Stimulated activated CD8-positive, alpha-beta memory T cell treated with anti-CD3 and anti-CD28 coated beads, Interleukin-15, amount 100 ng/mL, for 24 hours (primary cell): ENCODE measurements around the gene FAM120B.

Source experiments
- DNase-seq: peaks from one replicate; pipeline ENCODE4 v3.0.0-alpha.2; 2020; ENCODE audit warnings: low read depth

FAM120B gene

DNA sequence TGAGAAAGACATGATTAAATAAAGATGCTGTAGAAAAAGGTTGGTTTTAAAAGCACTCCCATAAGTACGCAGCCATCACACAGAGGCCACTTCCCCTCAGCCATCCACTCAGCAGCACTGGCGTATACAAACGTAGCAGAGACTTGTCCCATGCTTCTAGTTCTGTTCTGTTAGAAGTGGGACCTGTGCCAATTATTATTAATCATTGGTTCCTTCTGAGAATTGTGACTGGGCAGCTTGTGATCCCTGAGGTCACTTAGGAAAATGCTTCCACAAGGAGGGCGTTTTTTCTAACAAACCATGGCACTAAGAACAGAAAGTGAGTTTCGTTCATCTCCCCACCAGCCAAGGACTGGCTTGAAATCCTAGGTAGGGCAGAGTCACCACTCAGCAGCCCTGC is 53.9 kb downstream of the FAM120B start:
- no peak for DNase-seq

DNA sequence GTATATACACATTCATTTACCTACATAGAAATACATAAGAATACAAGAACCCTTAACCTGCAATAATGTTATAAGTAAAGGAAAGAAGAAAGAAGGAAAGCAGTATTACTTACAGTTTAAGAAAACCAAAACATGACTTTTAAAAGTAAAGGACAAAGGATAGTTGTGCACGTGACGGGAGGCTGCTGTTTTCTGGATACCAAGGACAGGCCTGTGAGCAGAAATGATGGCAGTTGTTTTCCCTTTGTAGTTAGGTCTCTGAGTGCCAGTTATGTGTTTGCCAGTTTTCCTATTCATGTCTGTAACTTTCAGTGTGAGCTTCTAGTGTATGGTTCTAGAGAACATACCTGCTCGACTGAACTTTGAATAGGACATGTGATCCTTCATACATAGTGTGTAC is 54.8 kb downstream of the FAM120B start:
- DNase-seq, result no peak

DNA sequence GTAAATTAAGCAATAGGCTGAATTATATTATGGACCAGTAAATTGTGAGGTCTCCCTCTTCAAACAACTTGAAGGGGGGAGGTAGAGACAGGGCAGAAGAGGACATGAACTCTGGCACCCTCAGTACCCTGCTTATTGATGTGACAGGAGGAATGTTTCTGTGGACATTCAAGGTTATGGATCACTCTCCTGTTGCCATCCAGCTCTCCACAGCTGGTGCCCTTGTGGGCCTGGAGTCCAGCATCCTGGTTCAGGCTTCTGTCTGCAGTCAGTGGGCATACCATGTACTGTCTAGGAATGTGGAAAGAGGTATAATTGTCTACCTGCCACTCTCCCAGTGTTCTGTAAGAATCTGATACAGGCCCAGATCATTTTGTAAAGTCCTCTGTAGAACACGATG is 55.6 kb downstream of the FAM120B start:
- DNase-seq, result no peak

DNA sequence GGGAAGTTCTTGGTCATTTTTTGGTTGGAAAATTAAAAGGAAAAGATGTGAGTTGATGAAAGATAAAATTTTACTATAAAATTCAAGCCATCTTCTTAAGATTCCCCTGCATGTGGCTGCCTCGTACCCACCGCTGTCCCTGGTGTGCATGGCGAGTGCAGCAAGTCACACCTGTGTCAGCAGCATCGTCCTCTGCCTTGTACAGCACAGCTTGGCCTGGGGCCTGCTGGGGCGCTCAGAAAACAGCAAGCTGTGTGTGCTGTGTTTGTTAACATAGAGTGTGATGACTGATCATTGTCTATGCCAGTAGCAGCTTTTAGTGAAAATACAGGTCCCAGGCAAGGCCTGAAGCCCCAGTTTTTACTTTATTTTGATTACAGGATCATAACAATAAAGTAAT is 56.7 kb downstream of the FAM120B start:
- DNase-seq, result no peak

DNA sequence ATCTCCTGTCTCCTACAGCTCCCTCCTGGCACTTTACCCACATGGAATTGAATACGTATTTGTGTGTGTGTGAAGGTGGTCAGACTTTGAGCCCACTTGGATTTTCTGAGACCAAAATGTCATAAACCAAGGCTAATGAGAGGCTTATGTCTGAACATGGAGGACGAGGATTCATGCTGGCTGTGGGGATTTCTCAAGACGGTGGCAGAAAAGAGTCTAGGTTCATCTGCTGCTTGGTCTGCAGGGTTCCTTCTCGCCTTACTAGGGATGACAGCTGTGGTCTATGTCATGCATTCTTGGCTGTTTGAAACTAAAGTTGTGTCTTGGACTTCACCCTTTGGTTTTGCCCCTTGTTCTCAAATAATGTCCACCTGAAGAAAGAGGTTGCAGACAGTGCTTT is 58.6 kb downstream of the FAM120B start:
- DNase-seq, result no peak

DNA sequence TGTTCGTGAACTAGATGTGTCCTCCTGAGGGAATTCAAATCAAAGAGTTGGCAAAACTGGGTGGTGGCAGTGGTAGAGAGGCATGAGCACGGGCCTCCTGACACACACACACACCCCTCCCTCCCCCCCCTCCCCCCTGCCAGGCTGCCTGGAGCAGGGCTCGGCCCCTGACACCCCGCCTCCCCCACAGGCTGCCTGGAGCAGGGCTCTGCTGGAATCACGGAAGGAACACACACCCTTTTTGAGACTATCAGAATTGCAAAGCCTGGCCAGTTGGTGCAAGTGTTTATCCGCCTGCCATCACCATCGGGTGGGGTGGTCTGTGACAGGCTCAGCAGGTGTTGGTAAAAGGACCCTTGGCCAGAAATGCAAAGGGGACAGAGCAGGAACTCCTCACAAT is 59.0 kb downstream of the FAM120B start:
- no peak for DNase-seq

DNA sequence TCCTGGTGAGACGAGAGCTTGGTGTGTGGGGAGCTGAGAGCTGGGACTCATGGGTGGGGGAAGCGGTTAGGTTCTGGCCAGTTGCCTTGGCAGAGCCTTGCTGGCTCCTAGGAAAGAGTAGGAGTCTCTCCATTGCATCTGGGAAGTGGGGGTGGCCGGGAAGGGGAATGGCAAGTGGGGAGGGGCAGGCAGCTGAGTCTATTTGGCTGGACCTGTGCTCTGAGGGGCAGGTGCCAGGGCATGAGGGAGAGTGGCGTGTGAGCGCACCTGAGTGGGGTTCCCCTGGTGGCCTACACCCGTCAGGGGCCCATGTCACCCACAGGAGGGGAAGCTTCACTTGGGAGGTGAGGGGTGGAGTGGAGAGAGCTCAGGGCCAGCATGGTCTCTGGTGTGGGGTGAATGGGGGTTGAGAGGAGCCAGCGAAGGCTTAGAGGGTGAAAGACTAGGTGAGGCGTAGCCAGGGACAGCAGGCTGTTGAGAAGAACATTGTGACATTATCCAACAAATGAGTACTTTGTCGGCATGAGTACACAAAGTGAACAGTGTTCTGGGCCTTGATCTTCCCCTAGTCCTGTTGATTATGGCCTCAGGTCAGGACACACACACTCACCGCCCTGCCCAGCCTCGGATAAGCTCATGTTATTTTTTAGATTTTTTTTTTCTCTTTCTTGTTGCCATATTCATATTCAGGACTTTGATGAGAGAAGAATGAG is 59.8 kb downstream of the FAM120B start:
- no peak for DNase-seq

DNA sequence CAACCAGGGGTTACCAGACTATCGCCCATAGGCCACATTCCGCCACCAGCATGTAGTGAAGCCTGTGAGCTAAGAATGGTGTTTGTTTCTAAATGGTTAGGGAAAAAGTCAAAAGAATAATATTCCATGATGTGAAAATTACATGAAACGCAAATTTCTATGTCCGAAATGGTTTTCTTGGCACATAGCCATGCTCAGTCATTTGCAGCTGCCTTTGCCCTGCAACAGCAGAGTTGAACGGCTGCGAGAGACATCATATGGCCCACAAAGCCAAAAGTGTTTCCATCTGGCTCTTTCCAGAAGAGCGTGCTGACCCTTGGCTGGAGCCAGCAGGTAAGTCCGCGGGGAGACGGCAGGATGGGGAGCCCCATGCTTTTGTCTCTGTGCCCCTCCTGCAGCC is 60.7 kb downstream of the FAM120B start:
- DNase-seq, result no peak

DNA sequence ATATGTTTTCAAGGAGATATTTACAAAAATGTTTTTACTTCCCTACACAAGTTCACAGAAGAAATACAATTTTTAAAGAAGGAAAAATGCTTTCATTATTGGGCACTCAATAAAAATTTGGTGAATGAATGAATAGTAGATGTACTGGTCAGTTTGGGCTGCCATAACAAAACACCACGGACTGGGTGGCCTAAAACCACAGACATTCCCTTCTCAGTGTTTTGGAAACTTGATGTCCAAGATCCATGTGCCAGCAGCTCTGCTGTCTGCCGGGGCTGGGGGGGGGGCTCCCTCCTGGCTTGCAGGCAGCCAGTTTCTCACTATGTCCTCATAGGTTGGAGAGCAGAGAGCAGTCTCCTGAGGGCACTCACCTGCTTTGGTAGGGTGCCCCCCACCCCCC is 62.0 kb downstream of the FAM120B start:
- DNase-seq, result no peak

DNA sequence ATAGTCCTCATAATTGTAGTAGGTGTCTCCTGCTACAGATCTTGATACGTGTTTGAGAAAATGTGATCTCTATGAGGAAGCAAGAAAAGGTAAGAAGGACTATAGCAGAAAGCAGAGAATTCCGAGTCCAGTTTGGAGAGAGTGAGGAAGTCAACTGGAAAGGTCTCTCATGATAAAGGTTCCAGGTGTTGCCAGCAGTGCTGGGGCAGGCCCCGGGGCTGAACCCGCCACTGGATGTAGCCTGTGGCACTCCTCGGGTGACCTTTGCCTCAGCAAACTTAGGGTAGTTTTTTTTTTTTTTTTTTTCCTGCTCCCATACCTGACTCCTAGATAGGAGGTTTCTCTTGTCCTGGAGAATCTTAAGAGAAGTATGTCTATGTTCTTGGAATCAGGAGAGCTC is 62.8 kb downstream of the FAM120B start:
- no peak for DNase-seq

DNA sequence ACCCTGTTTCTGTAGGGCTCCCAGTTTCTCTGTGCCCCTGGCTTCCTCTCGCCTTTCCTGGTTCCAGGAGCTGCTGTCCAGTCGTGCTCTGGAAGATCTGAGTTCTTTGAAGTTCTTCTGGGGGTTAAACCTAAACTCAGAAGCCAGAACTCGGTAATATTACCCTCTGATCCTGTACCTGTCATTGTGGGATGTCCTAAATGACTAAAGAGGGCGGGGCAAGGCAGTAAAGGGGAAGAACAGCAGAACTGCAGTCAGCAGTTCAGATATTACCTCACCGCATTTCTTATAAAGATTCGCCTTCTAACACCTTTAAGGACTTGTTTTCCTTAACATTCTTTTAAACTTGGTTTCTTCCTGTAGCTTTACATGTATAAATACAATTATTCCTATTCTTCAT is 63.9 kb downstream of the FAM120B start:
- no peak for DNase-seq

DNA sequence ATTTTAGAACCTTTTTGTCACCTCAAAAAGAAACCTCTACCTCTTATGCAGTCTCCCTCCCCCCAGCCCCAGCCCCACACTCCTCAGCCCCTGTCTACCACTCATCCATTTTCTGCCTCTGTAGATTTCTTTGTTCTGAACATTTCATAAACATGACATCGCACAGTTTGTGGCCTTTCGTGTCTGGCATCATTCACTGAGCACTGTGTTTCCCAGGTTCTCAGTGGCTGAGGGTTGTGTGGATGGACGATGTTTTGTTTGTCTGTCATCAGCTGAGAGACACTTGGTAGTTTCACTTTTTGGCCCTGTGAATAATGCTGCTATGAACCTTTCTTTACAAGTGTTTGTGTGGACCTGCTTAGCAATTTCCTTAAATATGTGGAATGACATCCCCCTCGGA is 64.5 kb downstream of the FAM120B start:
- no peak for DNase-seq

DNA sequence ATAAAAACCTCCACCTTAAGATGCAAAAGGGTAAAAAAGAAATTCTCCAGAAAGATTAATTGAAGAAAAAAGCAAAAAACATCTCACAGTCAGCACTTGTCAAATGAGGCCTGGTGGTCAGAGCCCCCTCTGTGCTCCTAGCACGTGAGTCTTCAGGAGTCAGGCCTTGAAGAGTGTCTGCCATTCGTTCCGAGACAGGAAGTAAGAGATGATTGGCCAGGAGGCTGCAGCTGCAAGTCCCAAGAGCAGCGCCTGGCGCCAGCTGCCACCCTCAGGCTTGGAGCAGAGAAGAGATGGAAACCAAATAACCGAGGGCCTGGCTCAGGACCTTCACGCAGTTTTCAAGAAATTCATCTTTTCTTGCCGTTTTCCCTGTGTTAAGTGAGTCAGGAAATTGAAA is 65.0 kb downstream of the FAM120B start:
- no peak for DNase-seq

DNA sequence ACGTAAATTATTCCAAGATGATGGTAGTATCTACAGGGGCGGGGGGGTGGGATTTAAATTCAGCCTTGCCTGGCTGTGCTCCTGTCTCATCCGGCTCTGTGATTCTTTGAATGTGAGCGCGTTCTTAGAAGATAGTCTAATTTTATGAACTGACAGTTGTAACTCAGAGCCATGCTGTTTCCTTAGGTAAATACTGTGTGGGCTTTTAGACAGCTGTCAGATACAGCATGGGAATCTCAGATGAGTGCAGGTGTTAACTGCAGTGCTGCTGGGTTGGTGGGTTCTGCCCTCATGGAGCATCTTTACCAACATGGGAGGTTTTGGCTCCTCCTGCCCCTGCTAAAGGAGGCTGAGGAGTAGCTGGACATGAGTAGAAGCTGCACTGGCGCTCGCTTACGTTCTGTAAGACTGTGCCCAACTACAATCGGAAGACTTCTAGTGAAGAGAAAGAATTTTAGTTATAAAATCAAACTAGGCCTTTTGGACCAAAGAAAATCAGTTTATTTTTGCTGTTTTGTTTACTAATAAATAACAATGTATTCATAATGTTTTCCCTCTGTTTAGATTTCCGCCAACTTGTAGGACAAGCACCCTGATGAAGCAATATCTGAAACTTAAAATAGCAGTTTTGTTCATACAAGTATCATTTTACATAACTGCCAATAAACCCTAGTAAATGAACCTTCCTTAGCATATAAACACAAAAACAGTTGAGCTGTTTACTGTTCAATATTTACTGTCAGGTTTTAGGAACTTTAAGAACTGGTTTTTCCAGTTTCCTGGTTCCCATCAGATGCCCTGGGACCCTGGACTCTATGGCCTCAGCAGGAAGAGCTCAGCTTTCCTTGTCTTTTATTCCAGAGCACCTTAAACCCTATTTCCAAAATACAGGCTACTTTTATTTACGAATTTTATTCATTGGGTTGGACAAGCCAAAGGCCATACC is 66.1 kb downstream of the FAM120B start:
- no peak for DNase-seq

DNA sequence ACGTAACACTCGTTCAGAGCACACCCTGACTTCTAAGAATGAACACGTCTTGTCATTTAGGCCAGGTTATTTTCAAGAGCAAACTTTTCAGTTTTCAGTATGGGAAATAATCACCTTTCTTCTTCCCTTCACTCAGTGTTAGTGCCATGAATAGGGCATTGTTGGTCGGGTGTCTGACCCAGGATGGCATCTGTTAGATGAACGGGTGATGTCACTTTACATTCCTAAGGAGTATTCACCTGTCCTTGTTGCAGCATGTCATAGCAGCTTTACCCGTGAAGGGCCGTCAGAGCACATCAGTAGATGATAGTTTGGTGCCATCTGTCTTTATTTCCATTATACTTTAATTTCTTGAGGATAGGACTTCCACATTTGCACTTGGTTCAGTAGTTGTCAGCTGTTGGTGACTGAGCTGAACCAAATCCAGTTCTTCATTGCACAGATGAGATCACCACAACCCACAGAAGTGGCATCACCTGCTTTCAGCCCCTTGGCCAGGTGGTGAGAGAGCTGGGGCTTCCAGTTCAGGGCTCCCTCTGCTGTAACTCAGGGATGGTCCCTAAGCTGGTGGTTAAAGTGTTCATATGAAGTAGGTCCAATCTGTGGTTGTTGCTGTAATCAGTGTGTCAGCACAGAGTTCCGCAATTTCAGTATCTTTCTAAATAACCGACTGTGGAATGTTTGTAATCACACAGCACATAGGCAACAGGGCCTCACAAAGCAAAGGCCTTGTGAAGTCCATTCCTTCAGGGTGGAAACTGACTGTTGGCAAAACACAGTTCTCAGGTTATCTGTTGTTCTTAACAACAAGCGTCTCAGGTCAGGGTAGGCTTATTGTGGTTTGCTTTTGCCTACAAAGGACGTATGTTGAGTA is 68.2 kb downstream of the FAM120B start:
- no peak for DNase-seq

DNA sequence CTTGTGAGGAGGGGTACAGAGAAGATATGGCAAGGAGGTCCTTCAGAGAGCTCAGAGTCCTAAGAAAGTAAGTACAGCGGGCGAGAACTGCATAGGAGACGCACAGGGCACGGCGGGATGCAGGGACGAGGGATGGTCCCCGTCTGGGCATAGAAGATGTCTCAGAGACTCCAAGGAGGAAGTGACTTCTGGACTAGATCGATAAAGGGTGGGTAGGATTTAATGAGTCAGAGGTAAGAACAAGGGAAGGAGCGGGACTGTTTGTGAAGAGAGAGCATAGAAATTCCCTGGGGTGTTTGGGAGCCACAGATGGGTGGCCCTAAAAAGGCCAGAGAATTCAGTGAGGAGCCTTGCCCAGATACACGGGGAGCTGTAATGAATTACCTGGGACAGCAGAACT is 69.1 kb downstream of the FAM120B start:
- no peak for DNase-seq

DNA sequence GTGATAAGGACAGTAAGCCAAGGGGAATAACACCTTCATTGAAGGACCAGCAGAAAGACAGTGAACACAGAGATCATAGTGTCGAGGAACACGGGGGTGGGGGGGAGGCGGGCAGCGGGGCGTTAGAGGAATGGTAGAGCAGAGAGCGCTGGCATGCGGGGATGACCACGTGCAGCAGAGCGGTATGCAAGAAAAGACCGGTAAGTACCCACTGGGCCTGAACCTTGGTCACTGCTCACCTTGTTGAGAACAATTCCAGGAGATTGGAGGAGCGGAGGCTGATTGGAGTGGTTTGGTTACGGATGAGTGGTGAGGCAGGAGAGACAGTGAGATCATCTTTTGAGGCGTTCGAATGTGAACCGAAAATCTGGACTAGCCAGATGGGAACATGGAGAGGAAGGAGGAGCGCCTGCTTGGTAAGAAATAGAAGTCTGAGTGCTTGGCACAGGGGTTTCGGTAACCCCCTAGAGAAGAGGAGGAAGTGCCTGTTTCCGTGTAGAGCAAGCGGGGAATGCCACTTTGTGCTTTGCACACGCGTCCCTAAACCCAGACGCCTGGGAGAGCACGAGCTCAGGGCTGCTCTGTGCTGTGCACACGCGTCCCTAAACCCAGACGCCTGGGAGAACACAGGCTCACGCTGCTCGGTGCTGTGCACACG is 70.0 kb downstream of the FAM120B start:
- no peak for DNase-seq

DNA sequence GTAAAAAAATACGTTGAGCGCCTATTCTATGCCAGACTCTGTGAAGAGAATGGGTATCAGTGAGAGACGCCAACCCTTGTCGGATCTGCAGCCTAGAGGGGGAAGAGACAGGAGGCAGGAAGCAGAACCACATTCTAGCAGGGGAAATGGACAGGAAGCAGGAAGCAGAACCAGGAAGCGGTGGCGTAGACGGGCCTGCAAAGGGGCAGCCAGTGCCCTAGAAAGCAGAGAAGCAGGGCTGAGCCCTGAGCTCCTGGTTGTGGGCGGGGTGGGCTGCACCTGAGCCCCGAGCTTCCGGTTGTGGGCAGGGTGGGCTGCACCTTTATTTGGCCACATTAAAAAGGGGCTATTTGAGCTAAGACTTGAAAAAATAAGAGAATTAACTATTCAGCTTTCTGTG is 71.9 kb downstream of the FAM120B start:
- no peak for DNase-seq

DNA sequence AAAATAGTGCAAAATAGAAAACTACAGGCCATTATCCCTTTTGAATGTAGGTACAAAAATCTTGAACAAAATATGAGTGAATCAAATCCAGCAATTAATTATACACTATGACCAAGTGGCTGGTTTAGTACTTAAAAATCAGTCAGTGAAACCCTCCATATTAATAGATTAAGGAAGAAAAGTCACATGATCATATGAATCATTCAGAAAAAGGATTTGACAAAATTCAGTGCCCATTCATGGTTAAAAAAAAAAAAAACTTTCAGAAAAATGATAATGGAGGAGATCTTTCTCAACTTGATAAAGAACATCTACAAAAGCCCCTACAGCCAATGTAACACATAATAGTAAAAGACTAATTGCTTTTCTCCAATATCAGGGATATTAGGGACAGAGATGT is 75.0 kb downstream of the FAM120B start:
- no peak for DNase-seq

DNA sequence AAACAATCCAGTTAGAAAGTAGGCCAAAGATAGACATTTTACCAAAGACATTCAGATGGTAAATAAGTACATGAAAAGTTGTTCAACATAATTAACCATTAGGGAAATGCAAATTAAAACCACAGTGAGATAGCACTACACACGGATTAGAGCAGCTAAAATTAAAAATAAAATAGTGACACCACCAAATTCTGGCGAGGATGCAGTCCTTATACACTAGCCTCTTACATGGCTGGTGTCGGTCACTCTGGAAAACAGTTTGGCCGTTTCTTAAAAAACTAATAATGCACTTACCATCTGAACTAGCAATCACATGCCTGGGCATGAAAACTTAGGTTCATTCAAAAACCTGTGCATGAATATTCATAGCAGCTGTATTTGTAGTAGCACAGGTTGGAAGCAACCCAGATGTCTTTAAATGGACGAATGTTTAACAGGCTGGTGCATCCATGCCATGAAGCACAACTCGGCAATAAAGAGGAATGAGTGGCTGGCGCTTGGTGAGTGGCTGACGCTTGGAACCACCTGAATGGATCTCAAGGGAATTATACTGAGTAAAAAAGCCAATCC is 77.0 kb downstream of the FAM120B start:
- no peak for DNase-seq

DNA sequence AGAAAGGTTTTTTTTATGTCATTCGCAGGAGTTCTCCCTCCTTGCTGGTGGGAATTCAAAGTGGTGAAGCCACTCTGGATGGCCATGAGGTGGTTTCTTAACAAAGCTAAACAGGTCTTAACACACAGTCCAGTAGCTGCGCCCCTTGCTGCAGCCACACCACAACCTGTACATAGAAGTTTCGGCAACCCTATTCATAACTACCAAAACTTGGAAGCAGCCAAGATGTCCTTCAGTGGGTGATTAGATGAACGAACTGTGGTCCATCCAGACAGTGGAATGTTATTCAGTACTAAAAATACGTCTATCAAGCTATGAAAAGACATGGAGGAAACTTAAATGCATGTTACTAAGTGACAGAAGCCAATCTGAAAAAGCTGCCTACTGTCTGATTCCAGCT is 78.9 kb downstream of the FAM120B start:
- no peak for DNase-seq

DNA sequence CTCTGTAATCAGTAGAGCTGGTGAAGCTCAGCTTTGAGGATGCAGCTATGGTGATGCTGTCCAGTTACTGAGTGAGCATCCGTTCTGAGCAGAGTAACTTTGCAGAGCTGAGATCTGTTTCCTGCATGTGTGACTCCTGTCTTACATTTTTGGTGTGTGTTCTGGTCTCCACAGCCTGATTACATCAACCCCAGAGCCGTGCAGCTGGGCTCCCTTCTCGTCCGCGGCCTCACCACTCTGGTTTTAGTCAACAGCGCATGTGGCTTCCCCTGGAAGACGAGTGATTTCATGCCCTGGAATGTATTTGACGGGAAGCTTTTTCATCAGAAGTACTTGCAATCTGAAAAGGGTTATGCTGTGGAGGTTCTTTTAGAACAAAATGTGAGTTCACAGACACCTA is 81.6 kb downstream of the FAM120B start:
- DNase-seq, result no peak
